GM23338 (cell line): Measurements from ENCODE around the gene HNRNPM. TPM values are rescaled to one million over a fixed set of nuclear protein-coding genes. Genes with fewer than 3 reads are reported as not detected.
A peak's percentile ranks its signal among the peaks of the same experiment; 100 is the strongest.

Source experiments
- ATAC-seq: fragments of 200-7000 bp; cut with Tn5 transposase; 3 replicates; pipeline ENCODE4 v1.9.1; 2020
- DNase-seq: peaks from one replicate; pipeline ENCODE4 v3.0.0-alpha.2; 2015; ENCODE audit warnings: low spot score
- H2AFZ ChIP-seq: fragments of 200-600 bp; sonication (generic); 2 replicates; pipeline ENCODE4 v1.8.0; 2016; ENCODE audit warnings: antibody characterized with exemption, mild to moderate bottlenecking, moderate library complexity
- H3F3A ChIP-seq: fragments of 200-600 bp; sonication (generic); replicated peaks from 2 replicates; pipeline ENCODE4 v1.8.0; 2017; ENCODE audit warnings: antibody characterized with exemption, mixed run types, low read depth
- H3K27ac ChIP-seq: fragments of 200-600 bp; sonication (generic); 2 replicates; pipeline ENCODE4 v1.6.1; 2016; ENCODE audit warnings: low read depth
- H3K27me3 ChIP-seq: fragments of 200-600 bp; sonication (generic); 2 replicates; pipeline ENCODE4 v1.8.0; 2016; ENCODE audit warnings: mild to moderate bottlenecking, mixed run types, moderate library complexity; ENCODE audit not compliant: insufficient read depth
- H3K36me3 ChIP-seq: fragments of 200-600 bp; sonication (generic); 2 replicates; pipeline ENCODE4 v1.8.0; 2016; ENCODE audit warnings: mild to moderate bottlenecking; ENCODE audit not compliant: insufficient read depth
- H3K4me1 ChIP-seq: fragments of 200-600 bp; sonication (generic); 2 replicates; pipeline ENCODE4 v1.8.0; 2016; ENCODE audit warnings: mild to moderate bottlenecking, moderate library complexity; ENCODE audit not compliant: insufficient read depth
- H3K4me2 ChIP-seq: fragments of 200-600 bp; sonication (generic); 2 replicates; pipeline ENCODE4 v1.7.1; 2017; ENCODE audit warnings: mixed run types
- H3K4me3 ChIP-seq: fragments of 200-600 bp; sonication (generic); 2 replicates; pipeline ENCODE4 v1.6.1; 2016; ENCODE audit warnings: mixed run types
- H3K79me2 ChIP-seq: fragments of 200-600 bp; sonication (generic); replicated peaks from 2 replicates; pipeline ENCODE4 v1.8.0; 2017; ENCODE audit warnings: mild to moderate bottlenecking; ENCODE audit not compliant: insufficient read depth
- H3K9me2 ChIP-seq: fragments of 200-600 bp; sonication (generic); 2 replicates; pipeline ENCODE4 v1.8.0; 2017; ENCODE audit not compliant: insufficient read depth
- H4K20me1 ChIP-seq: fragments of 200-600 bp; sonication (generic); replicated peaks from 2 replicates; pipeline ENCODE4 v1.8.0; 2017; ENCODE audit warnings: mild to moderate bottlenecking; ENCODE audit not compliant: insufficient read depth
- H3K27ac Mint-ChIP-seq: 2 replicates; pipeline ENCODE4 v1.8.0; 2020; ENCODE audit warnings: inconsistent platforms, mild to moderate bottlenecking, moderate library complexity, mixed read lengths
- H3K27me3 Mint-ChIP-seq: 3 replicates; pipeline ENCODE4 v1.8.0; 2022; ENCODE audit warnings: low read depth, mild to moderate bottlenecking, moderate library complexity, mixed read lengths, inconsistent platforms; ENCODE audit not compliant: insufficient read depth, poor library complexity
- H3K36me3 Mint-ChIP-seq: 3 replicates; pipeline ENCODE4 v1.8.0; 2021; ENCODE audit warnings: low read depth, mild to moderate bottlenecking, inconsistent platforms, moderate library complexity, mixed read lengths
- H3K4me1 Mint-ChIP-seq: 3 replicates; pipeline ENCODE4 v1.8.0; 2020; ENCODE audit warnings: mild to moderate bottlenecking, inconsistent platforms, mixed read lengths
- H3K4me3 Mint-ChIP-seq: 3 replicates; pipeline ENCODE4 v1.8.0; 2021; ENCODE audit warnings: moderate library complexity, mild to moderate bottlenecking, inconsistent platforms, mixed read lengths
- H3K9me3 Mint-ChIP-seq: 3 replicates; pipeline ENCODE4 v1.8.0; 2020; ENCODE audit warnings: moderate library complexity, mild to moderate bottlenecking, inconsistent platforms, mixed read lengths
- CREB1 ChIP-seq: fragments of 250-450 bp; sonication (Bioruptor Pico); IDR thresholded peaks from 2 replicates; pipeline ENCODE4 v1.5.0; 2020; ENCODE audit warnings: low read depth, mild to moderate bottlenecking, moderate library complexity
- ETS1 ChIP-seq: IDR thresholded peaks from 2 replicates; pipeline ENCODE4 v1.6.1; 2016; ENCODE audit warnings: antibody characterized with exemption
- JUNB ChIP-seq: IDR thresholded peaks from one replicate; pipeline ENCODE4 v1.6.1; 2016; ENCODE audit warnings: antibody characterized with exemption; ENCODE audit not compliant: unreplicated experiment
- POLR2AphosphoS5 ChIP-seq: IDR thresholded peaks from 2 replicates; pipeline ENCODE4 v1.6.1; 2016; ENCODE audit warnings: antibody characterized with exemption, low read depth
- ZNF114 ChIP-seq: fragments of 250-450 bp; sonication (Bioruptor Pico); IDR thresholded peaks from 2 replicates; pipeline ENCODE4 v1.5.0; 2020; ENCODE audit warnings: mild to moderate bottlenecking, moderate library complexity
- ZNF331 ChIP-seq: fragments of 250-450 bp; sonication (Bioruptor Pico); IDR thresholded peaks from 2 replicates; pipeline ENCODE4 v1.5.0; 2020; ENCODE audit warnings: low read depth, mild to moderate bottlenecking, moderate library complexity
- polyA plus RNA-seq: library from polyadenylated mRNA; unstranded; fragments of >200 nt; fragmentation: Nextera tagmentation; extraction: Ambion mirVana; gene quantifications from 2 replicates; pipeline ENCODE4 v1.2.1, GENCODE V29; 2016
- total RNA-seq: library from RNA; depleted of rRNA; stranded (reverse); fragments of >200 nt; shearing (Covaris generic); gene quantifications from 2 replicates; pipeline ENCODE4 v1.2.3, GENCODE V29; 2014
- TF ChIP-seq, protein P1 (sequence below): fragments of 250-450 bp; sonication (Bioruptor Pico); IDR thresholded peaks from 2 replicates; pipeline ENCODE4 v1.5.0; 2020; ENCODE audit warnings: mild to moderate bottlenecking, moderate library complexity
- TF ChIP-seq, protein P2 (sequence below): IDR thresholded peaks from one replicate; pipeline ENCODE4 v1.6.1; 2018; ENCODE audit warnings: antibody characterized with exemption; ENCODE audit not compliant: unreplicated experiment

The HNRNPM gene
- total and polyA plus RNA-seq, 2 experiments from 2014 or later: 291 to 389 TPM

DNA sequence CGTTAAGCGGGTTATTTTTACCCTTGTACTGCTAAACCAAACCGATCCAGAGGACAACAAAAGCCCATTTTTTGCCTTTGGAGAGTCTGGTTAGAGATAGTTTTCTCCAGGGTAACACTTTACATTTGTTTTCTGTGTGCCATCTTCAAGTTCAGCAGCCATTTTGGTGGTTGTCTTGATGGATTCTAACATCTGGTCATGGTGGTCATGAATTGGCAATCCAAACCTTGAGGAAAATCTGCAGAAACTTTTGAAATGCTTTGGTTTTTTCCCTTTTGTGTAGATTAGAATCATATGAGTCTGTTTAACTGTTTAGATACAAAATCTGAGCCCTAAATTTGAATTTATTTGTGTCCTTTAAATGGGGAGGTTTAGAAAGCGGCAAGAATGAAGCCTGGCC, 16.6 kb downstream of the HNRNPM start:
- Histone ChIP-seq H3K27ac (peak overlapping the region; percentile 52), H3F3A (peaks cover 30% of the 10 kb centered on the region), H2AFZ (no peak overlapping the region), H3K4me3 (no peak overlapping the region), H3K27me3 (no peaks in the 10 kb centered on the region), H3K9me2 (no peaks in the 10 kb centered on the region), H3K36me3 (peaks cover 44% of the 10 kb centered on the region), H4K20me1 (peaks cover 86% of the 10 kb centered on the region), H3K4me1 (peaks cover 50% of the 10 kb centered on the region), H3K4me2 (0 out of 2 replicates have a peak overlapping the region, but pooled peaks have one; percentile 21), H3K79me2 (peaks cover 100% of the 10 kb centered on the region)
- Mint-ChIP-seq H3K9me3 (no peaks in the 10 kb centered on the region), H3K27ac (peak overlapping the region; percentile 36; the same call in 1 of the 2 replicates), H3K4me3 (no peak overlapping the region), H3K4me1 (peaks cover 65% of the 10 kb centered on the region), H3K36me3 (peaks cover 81% of the 10 kb centered on the region), H3K27me3 (no peaks in the 10 kb centered on the region)
- ATAC-seq: no peak
- TF ChIP-seq ZNF331 (CRISPR knock-in tag) (no peak), ETS1 (no peak), ZNF114 (CRISPR knock-in tag) (no peak), JUNB (no peak), CREB1 (CRISPR knock-in tag) (no peak), POLR2AphosphoS5 (no peak)
- TF ChIP-seq, protein P1, sequence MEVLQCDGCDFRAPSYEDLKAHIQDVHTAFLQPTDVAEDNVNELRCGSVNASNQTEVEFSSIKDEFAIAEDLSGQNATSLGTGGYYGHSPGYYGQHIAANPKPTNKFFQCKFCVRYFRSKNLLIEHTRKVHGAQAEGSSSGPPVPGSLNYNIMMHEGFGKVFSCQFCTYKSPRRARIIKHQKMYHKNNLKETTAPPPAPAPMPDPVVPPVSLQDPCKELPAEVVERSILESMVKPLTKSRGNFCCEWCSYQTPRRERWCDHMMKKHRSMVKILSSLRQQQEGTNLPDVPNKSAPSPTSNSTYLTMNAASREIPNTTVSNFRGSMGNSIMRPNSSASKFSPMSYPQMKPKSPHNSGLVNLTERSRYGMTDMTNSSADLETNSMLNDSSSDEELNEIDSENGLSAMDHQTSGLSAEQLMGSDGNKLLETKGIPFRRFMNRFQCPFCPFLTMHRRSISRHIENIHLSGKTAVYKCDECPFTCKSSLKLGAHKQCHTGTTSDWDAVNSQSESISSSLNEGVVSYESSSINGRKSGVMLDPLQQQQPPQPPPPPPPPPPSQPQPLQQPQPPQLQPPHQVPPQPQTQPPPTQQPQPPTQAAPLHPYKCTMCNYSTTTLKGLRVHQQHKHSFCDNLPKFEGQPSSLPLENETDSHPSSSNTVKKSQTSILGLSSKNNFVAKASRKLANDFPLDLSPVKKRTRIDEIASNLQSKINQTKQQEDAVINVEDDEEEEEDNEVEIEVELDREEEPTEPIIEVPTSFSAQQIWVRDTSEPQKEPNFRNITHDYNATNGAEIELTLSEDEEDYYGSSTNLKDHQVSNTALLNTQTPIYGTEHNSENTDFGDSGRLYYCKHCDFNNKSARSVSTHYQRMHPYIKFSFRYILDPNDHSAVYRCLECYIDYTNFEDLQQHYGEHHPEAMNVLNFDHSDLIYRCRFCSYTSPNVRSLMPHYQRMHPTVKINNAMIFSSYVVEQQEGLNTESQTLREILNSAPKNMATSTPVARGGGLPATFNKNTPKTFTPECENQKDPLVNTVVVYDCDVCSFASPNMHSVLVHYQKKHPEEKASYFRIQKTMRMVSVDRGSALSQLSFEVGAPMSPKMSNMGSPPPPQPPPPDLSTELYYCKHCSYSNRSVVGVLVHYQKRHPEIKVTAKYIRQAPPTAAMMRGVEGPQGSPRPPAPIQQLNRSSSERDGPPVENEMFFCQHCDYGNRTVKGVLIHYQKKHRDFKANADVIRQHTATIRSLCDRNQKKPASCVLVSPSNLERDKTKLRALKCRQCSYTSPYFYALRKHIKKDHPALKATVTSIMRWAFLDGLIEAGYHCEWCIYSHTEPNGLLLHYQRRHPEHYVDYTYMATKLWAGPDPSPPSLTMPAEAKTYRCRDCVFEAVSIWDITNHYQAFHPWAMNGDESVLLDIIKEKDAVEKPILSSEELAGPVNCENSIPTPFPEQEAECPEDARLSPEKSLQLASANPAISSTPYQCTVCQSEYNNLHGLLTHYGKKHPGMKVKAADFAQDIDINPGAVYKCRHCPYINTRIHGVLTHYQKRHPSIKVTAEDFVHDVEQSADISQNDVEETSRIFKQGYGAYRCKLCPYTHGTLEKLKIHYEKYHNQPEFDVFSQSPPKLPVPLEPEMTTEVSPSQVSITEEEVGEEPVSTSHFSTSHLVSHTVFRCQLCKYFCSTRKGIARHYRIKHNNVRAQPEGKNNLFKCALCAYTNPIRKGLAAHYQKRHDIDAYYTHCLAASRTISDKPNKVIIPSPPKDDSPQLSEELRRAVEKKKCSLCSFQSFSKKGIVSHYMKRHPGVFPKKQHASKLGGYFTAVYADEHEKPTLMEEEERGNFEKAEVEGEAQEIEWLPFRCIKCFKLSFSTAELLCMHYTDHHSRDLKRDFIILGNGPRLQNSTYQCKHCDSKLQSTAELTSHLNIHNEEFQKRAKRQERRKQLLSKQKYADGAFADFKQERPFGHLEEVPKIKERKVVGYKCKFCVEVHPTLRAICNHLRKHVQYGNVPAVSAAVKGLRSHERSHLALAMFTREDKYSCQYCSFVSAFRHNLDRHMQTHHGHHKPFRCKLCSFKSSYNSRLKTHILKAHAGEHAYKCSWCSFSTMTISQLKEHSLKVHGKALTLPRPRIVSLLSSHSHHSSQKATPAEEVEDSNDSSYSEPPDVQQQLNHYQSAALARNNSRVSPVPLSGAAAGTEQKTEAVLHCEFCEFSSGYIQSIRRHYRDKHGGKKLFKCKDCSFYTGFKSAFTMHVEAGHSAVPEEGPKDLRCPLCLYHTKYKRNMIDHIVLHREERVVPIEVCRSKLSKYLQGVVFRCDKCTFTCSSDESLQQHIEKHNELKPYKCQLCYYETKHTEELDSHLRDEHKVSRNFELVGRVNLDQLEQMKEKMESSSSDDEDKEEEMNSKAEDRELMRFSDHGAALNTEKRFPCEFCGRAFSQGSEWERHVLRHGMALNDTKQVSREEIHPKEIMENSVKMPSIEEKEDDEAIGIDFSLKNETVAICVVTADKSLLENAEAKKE (CRISPR knock-in tag): no peak
- TF ChIP-seq, protein P2, sequence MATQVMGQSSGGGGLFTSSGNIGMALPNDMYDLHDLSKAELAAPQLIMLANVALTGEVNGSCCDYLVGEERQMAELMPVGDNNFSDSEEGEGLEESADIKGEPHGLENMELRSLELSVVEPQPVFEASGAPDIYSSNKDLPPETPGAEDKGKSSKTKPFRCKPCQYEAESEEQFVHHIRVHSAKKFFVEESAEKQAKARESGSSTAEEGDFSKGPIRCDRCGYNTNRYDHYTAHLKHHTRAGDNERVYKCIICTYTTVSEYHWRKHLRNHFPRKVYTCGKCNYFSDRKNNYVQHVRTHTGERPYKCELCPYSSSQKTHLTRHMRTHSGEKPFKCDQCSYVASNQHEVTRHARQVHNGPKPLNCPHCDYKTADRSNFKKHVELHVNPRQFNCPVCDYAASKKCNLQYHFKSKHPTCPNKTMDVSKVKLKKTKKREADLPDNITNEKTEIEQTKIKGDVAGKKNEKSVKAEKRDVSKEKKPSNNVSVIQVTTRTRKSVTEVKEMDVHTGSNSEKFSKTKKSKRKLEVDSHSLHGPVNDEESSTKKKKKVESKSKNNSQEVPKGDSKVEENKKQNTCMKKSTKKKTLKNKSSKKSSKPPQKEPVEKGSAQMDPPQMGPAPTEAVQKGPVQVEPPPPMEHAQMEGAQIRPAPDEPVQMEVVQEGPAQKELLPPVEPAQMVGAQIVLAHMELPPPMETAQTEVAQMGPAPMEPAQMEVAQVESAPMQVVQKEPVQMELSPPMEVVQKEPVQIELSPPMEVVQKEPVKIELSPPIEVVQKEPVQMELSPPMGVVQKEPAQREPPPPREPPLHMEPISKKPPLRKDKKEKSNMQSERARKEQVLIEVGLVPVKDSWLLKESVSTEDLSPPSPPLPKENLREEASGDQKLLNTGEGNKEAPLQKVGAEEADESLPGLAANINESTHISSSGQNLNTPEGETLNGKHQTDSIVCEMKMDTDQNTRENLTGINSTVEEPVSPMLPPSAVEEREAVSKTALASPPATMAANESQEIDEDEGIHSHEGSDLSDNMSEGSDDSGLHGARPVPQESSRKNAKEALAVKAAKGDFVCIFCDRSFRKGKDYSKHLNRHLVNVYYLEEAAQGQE: no peak
- DNase-seq: no peak
